Islet precursor cell (in vitro differentiated cells): ENCODE measurements around the gene GOLGA8K.
"Not testable (repeated sequence)": the region's sequence is repeated elsewhere in the genome, so short reads cannot be mapped to it uniquely, and the experiment has no call there.

Source experiments
- DNase-seq: peaks from one replicate; pipeline ENCODE4 v3.0.0-alpha.2; 2018

The GOLGA8K gene

DNA sequence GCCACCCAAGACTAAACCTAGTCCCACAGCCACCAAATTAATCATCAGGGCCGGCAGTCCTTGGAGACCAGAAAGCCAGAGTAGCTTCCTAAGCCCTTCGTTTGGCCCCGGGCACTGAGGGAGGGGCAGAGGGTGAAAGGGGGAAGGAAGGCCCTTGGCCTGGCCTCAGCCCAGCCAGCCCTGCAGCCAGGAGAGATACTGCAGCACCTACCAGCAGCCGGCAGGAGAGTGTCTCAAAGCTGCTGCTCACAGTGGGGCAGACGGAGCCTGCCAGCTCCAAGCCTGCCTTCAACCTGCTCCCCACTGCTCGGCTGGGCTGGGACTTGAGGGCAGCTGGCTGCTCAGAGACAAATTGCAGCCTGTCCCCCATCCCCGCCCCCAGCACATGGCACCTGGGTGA is 50.3 kb downstream of the GOLGA8K start:
- not testable (repeated sequence) for DNase-seq

DNA sequence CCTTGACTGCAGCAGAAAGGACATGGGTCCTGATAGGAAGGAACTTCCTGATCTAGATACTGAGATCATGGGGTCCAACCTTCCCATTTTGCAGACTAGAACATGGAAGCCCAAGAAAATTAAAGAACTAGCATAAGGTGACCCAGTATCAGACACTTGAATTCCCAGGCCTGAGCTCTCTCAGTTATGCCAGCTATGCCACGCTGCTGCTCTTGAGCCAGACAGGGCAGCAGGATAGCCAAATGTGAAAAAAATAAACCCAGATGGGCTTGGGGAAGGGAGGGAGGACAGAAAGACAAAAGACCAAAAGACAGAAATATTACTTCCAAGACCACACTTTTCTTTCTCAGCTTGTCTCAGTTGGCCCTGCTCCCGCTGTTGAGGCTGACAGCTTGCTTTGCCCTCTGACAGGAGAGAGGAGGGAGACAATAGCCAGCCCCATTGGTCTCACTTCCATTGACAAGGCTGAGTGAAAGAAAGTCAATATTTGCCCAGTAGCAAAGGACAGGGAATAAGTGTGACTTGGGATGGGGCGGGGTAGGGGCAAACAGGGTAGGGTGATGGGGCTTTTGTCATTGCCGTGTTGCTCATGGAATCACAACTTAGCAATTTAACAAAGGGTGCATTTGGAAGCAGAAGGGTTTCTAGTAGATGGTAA is 52.4 kb downstream of the GOLGA8K start:
- DNase-seq: not testable (repeated sequence)

GRCh38 chr15:32347037-32347436 is 56.1 kb downstream of the GOLGA8K start:
- DNase-seq: not testable (repeated sequence)

DNA sequence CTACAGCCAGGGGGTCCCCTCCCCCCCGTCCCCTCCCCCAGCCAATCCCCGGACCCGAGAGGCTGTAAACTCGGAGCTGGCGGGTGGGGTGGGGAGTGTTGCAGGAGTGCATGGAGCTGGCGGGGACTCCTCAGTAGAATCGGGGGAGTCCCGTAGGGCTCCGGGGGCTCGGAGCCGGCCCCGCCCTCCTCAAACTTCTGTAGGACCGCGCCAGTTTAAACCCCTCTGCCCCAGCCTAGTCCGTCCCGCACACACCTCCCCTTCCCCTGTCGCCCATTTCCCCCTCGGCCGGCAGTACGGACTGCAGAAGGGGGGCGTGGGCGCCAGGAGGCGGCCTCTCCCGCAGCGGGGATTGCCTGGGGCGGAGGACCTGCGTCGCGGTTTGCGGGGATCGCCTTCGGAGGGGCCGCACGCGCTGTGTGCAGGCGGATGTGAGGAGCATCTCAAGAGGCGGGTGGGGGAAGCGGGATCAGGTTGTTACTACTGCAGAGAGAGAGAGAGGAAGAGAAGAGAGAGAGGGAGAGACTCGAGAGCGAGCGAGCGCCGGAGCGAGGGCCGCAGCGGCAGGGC is 57.0 kb downstream of the GOLGA8K start:
- not testable (repeated sequence) for DNase-seq

- DNase-seq: not testable (repeated sequence)
Observed at GRCh38 chr15:32343921-32344320, 59.2 kb downstream of the GOLGA8K start.
